H9 (cell line): ENCODE results near the gene TMA16. TPM values are rescaled to one million over a fixed set of nuclear protein-coding genes. Genes with fewer than 3 reads are reported as not detected.

ENCODE experiments used
- DNase-seq: peaks from one replicate; pipeline ENCODE4 v3.0.0-alpha.2; 2017
- H2AFZ ChIP-seq: one replicate; pipeline ENCODE4 v1.6.1; 2013; ENCODE audit warnings: mild to moderate bottlenecking, low read length, control low read depth, moderate library complexity
- H2AK5ac ChIP-seq: 2 replicates; pipeline ENCODE4 v1.6.1; 2013; ENCODE audit warnings: low read length, control low read depth, mixed read lengths; ENCODE audit not compliant: insufficient read length
- H2BK120ac ChIP-seq: one replicate; pipeline ENCODE4 v1.6.1; 2013; ENCODE audit warnings: low read depth, mild to moderate bottlenecking, low read length, control low read depth, inconsistent platforms; ENCODE audit not compliant: poor library complexity, severe bottlenecking
- H2BK12ac ChIP-seq: 2 replicates; pipeline ENCODE4 v1.6.1; 2013; ENCODE audit warnings: low read length, control low read depth, mixed read lengths, low read depth; ENCODE audit not compliant: insufficient read length
- H2BK15ac ChIP-seq: 2 replicates; pipeline ENCODE4 v1.6.1; 2013; ENCODE audit warnings: low read depth, low read length, control low read depth
- H2BK20ac ChIP-seq: one replicate; pipeline ENCODE4 v1.6.1; 2013; ENCODE audit warnings: low read depth, mild to moderate bottlenecking, low read length, control low read depth, inconsistent platforms; ENCODE audit not compliant: poor library complexity, severe bottlenecking
- H2BK5ac ChIP-seq: 2 replicates; pipeline ENCODE4 v1.6.1; 2013; ENCODE audit warnings: low read length, control low read depth, mixed read lengths; ENCODE audit not compliant: insufficient read length
- H3K14ac ChIP-seq: 2 replicates; pipeline ENCODE4 v1.6.1; 2013; ENCODE audit warnings: low read length, control low read depth; ENCODE audit not compliant: insufficient read depth
- H3K18ac ChIP-seq: 2 replicates; pipeline ENCODE4 v1.6.1; 2013; ENCODE audit warnings: low read depth, mild to moderate bottlenecking, mixed read lengths, low read length, control low read depth; ENCODE audit not compliant: insufficient read length
- H3K23ac ChIP-seq: 2 replicates; pipeline ENCODE4 v1.6.1; 2013; ENCODE audit warnings: low read length, control low read depth, mixed read lengths, low read depth; ENCODE audit not compliant: insufficient read length
- H3K23me2 ChIP-seq: 2 replicates; pipeline ENCODE4 v1.6.1; 2013; ENCODE audit warnings: low read depth, mild to moderate bottlenecking, mixed read lengths, low read length, control low read depth; ENCODE audit not compliant: insufficient read length, poor library complexity, severe bottlenecking
- H3K27ac ChIP-seq: 2 replicates; pipeline ENCODE4 v1.5.1; 2013; ENCODE audit warnings: low read length, control low read depth, mixed read lengths, low read depth; ENCODE audit not compliant: insufficient read length
- H3K27me3 ChIP-seq: 2 replicates; pipeline ENCODE4 v1.6.1; 2013; ENCODE audit warnings: low read length, control low read depth, inconsistent platforms; ENCODE audit not compliant: insufficient read depth
- H3K4ac ChIP-seq: 2 replicates; pipeline ENCODE4 v1.6.1; 2013; ENCODE audit warnings: low read depth, mild to moderate bottlenecking, control low read depth, inconsistent platforms, low read length, moderate library complexity
- H3K4me1 ChIP-seq: 2 replicates; pipeline ENCODE4 v1.6.1; 2013; ENCODE audit warnings: low read length, control low read depth, inconsistent platforms; ENCODE audit not compliant: insufficient read depth
- H3K4me2 ChIP-seq: 2 replicates; pipeline ENCODE4 v1.6.1; 2013; ENCODE audit warnings: low read length, control low read depth, mixed read lengths; ENCODE audit not compliant: insufficient read length, insufficient read depth
- H3K56ac ChIP-seq: 2 replicates; pipeline ENCODE4 v1.6.1; 2013; ENCODE audit warnings: low read depth, mild to moderate bottlenecking, mixed read lengths, low read length, control low read depth; ENCODE audit not compliant: insufficient read length
- H3K79me1 ChIP-seq: 2 replicates; pipeline ENCODE4 v1.6.1; 2013; ENCODE audit warnings: low read depth, mild to moderate bottlenecking, moderate library complexity, low read length, control low read depth, inconsistent platforms; ENCODE audit not compliant: insufficient read depth, poor library complexity, severe bottlenecking
- H3K79me2 ChIP-seq: 2 replicates; pipeline ENCODE4 v1.6.1; 2013; ENCODE audit warnings: low read length, control low read depth, inconsistent platforms; ENCODE audit not compliant: insufficient read depth
- H3K9ac ChIP-seq: 2 replicates; pipeline ENCODE4 v1.6.1; 2013; ENCODE audit warnings: low read length, control low read depth, mixed read lengths; ENCODE audit not compliant: insufficient read length; ENCODE audit errors: extremely low read depth
- H3K9me3 ChIP-seq: one replicate; pipeline ENCODE4 v1.6.1; 2013; ENCODE audit warnings: low read depth, low read length, inconsistent platforms; ENCODE audit not compliant: control insufficient read depth
- H3T11ph ChIP-seq: one replicate; pipeline ENCODE4 v1.6.1; 2013; ENCODE audit warnings: mild to moderate bottlenecking, low read length, control low read depth, inconsistent platforms
- H4K20me1 ChIP-seq: one replicate; pipeline ENCODE4 v1.6.1; 2013; ENCODE audit not compliant: control insufficient read depth, insufficient read length, insufficient read depth
- H4K5ac ChIP-seq: 2 replicates; pipeline ENCODE4 v1.6.1; 2013; ENCODE audit warnings: low read depth, mild to moderate bottlenecking, mixed read lengths, low read length, control low read depth; ENCODE audit not compliant: insufficient read length
- H4K8ac ChIP-seq: replicated peaks from 2 replicates; pipeline ENCODE4 v1.6.1; 2013; ENCODE audit warnings: low read length, control low read depth, mixed read lengths, low read depth; ENCODE audit not compliant: insufficient read length
- H4K91ac ChIP-seq: 2 replicates; pipeline ENCODE4 v1.6.1; 2013; ENCODE audit warnings: low read depth, mild to moderate bottlenecking, moderate library complexity, mixed read lengths, low read length, control low read depth; ENCODE audit not compliant: insufficient read length
- H3K27ac Mint-ChIP-seq, 3 experiments: 2 replicates in 2 of 3; 3 replicates in 1 of 3; pipeline ENCODE4 v1.8.0; 2020 to 2021; ENCODE audit warnings: mixed read lengths in 3 of 3, mild to moderate bottlenecking in 1 of 3, moderate library complexity in 1 of 3
- H3K27me3 Mint-ChIP-seq: 2 replicates; pipeline ENCODE4 v1.8.0; 2021; ENCODE audit warnings: low read depth, mild to moderate bottlenecking, moderate library complexity, mixed read lengths
- H3K36me3 Mint-ChIP-seq, 3 experiments: 2 replicates in 2 of 3; 3 replicates in 1 of 3; pipeline ENCODE4 v1.8.0; 2020 to 2021; ENCODE audit warnings: low read depth in 3 of 3, mixed read lengths in 3 of 3; ENCODE audit not compliant: insufficient read depth in 1 of 3
- H3K4me1 Mint-ChIP-seq, 2 experiments: 2 replicates each; pipeline ENCODE4 v1.8.0; 2020; ENCODE audit warnings: mixed read lengths in 2 of 2
- H3K4me3 Mint-ChIP-seq, 2 experiments: 2 replicates in 1 of 2; 3 replicates in 1 of 2; pipeline ENCODE4 v1.8.0; 2020 to 2021; ENCODE audit warnings: mild to moderate bottlenecking in 2 of 2, mixed read lengths in 2 of 2, moderate library complexity in 1 of 2
- H3K9me3 Mint-ChIP-seq, 2 experiments: 2 replicates in 1 of 2; 3 replicates in 1 of 2; pipeline ENCODE4 v1.8.0; 2020; ENCODE audit warnings: mild to moderate bottlenecking in 2 of 2, mixed read lengths in 2 of 2, moderate library complexity in 1 of 2
- CTCF ChIP-seq: fragments of 200-600 bp; sonication (generic); conservative IDR thresholded peaks from 3 replicates; pipeline ENCODE4 v1.8.0; 2021; ENCODE audit warnings: antibody characterized with exemption, mild to moderate bottlenecking
- WGBS: extraction: QIAGEN DNeasy Blood & Tissue Kit; methylation state at CpG from one replicate; pipeline ENCODE4 v1.1.7; 2013; ENCODE audit warnings: missing lambda C conversion rate, low lambda C conversion rate, mixed read lengths; ENCODE audit not compliant: insufficient read length; ENCODE audit errors: extremely low coverage; 5-methylcytosine and 5-hydroxymethylcytosine counted together
- total RNA-seq: library from RNA; stranded (reverse); gene quantifications from 2 replicates; pipeline ENCODE4 v1.2.1, GENCODE V29; 2021

Gene TMA16
- total RNA-seq, 1 experiment from 2014 or later: 61.3 TPM

- Histone ChIP-seq H2BK20ac (no peak overlapping the region), H3T11ph (no peak overlapping the region), H2BK12ac (no peak overlapping the region), H3K56ac (no peak overlapping the region), H3K9me3 (no peaks in the 10 kb centered on the region), H3K4me1 (no peaks in the 10 kb centered on the region), H3K23ac (no peak overlapping the region), H4K91ac (no peak overlapping the region), H4K8ac (no peak overlapping the region), H3K79me2 (no peaks in the 10 kb centered on the region), H3K4me2 (no peak overlapping the region), H3K18ac (no peak overlapping the region), H3K79me1 (no peaks in the 10 kb centered on the region), H3K23me2 (no peaks in the 10 kb centered on the region), H2BK5ac (no peak overlapping the region), H3K27me3 (no peaks in the 10 kb centered on the region), H3K27ac (no peak overlapping the region), H2BK120ac (no peak overlapping the region), H2BK15ac (no peak overlapping the region), H2AK5ac (no peak overlapping the region), H3K9ac (no peak overlapping the region), H4K20me1 (no peaks in the 10 kb centered on the region), H2AFZ (no peak overlapping the region), H3K14ac (no peak overlapping the region), H4K5ac (no peak overlapping the region), H3K4ac (no peak overlapping the region)
- no CpG with 5 or more reads among the region's 5 CpGs for WGBS
- TF ChIP-seq CTCF: no peak
- Mint-ChIP-seq H3K9me3 (no peaks in the 10 kb centered on the region), H3K36me3 (no peaks in the 10 kb centered on the region), H3K27me3 (no peaks in the 10 kb centered on the region), H3K27ac (no peak overlapping the region), H3K4me3 (no peak overlapping the region), H3K4me1 (no peaks in the 10 kb centered on the region)
- DNase-seq: no peak
These were observed 31.9 kb upstream of the TMA16 start for GRCh38 chr4:163462556-163462955.
